GM12878 (cell line): ENCODE data around the gene PHYKPL. TPM values are rescaled to one million over a fixed set of nuclear protein-coding genes. Genes with fewer than 3 reads are reported as not detected.

Experiments
- ATAC-seq: fragments of 200-7000 bp; cut with Tn5 transposase; 3 replicates; pipeline ENCODE4 v1.9.1; 2020; ENCODE audit warnings: mild to moderate bottlenecking, moderate library complexity
- BruUV-seq: library from RNA; stranded (reverse); fragments of 400-500 nt; replicated peaks from 2 replicates; lab custom pipeline; 2021; lab: Mats Ljungman, UMichigan
- CTCF ChIA-PET: fragments of 300-600 bp; sonication (Branson Sonifier 250); formaldehyde crosslinking; extraction: SDS; loops from one replicate; lab custom pipeline; 2021; ENCODE audit warnings: inconsistent platforms; lab: Yijun Ruan, JAX
- POLR2A ChIA-PET: fragments of 350-600 bp; formaldehyde crosslinking; extraction: SDS; loops from one replicate; lab custom pipeline; 2021; ENCODE audit warnings: inconsistent platforms; lab: Charles Lee
- RAD21 ChIA-PET: fragments of 300-600 bp; sonication (Branson Sonifier 250); formaldehyde crosslinking; loops from one replicate; lab custom pipeline; 2023; ENCODE audit warnings: antibody characterized with exemption; ENCODE audit not compliant: unreplicated experiment; lab: Charles Lee
- SMC1A ChIA-PET: fragments of 300-600 bp; sonication (Branson Sonifier 250); formaldehyde crosslinking; loops from one replicate; lab custom pipeline; 2023; ENCODE audit not compliant: unreplicated experiment, uncharacterized antibody; lab: Charles Lee
- DNase-seq: peaks from one replicate; pipeline ENCODE4 v3.0.0-alpha.2; 2011; ENCODE audit warnings: low read depth, low spot score
- FAIRE-seq: peaks from 3 replicates; lab custom pipeline; 2011; peaks lifted over from hg19 to GRCh38; lab: Jason Lieb, UNC
- H2AFZ ChIP-seq: 2 replicates; pipeline ENCODE4 v1.6.0; 2011; ENCODE audit warnings: low read depth, low read length, control low read depth; ENCODE audit not compliant: control insufficient read depth
- H3K27ac ChIP-seq: 2 replicates; pipeline ENCODE4 v1.5.1; 2011; ENCODE audit warnings: control low read depth; ENCODE audit not compliant: control insufficient read depth, insufficient read depth
- H3K27me3 ChIP-seq, 2 experiments: replicated peaks in 1 of 2; 2 replicates each; pipeline versions ENCODE4 v1.6.0 to v1.6.1; 2011; ENCODE audit warnings: low read length in 1 of 2; ENCODE audit not compliant: control insufficient read depth in 2 of 2, insufficient read depth in 2 of 2
- H3K36me3 ChIP-seq, 2 experiments: 2 replicates each; pipeline ENCODE4 v1.5.1; 2011; ENCODE audit warnings: low read length in 1 of 2; ENCODE audit not compliant: control insufficient read depth in 2 of 2, insufficient read depth in 2 of 2
- H3K4me1 ChIP-seq: 2 replicates; pipeline ENCODE4 v1.6.1; 2011; ENCODE audit warnings: mild to moderate bottlenecking, low read length, moderate library complexity, mixed read lengths; ENCODE audit not compliant: control insufficient read depth, insufficient read depth
- H3K4me2 ChIP-seq: 2 replicates; pipeline ENCODE4 v1.6.0; 2011; ENCODE audit warnings: control low read depth; ENCODE audit not compliant: control insufficient read depth, insufficient read depth
- H3K4me3 ChIP-seq: fragments of 200-600 bp; sonication (generic); 2 replicates; pipeline ENCODE4 v1.5.1; 2016
- H3K79me2 ChIP-seq: 2 replicates; pipeline ENCODE4 v1.6.0; 2011; ENCODE audit warnings: low read length; ENCODE audit not compliant: control insufficient read depth, insufficient read depth
- H3K9ac ChIP-seq: 2 replicates; pipeline ENCODE4 v1.8.0; 2011; ENCODE audit warnings: low read length, control low read depth, mixed read lengths; ENCODE audit not compliant: control insufficient read depth, insufficient read depth
- H3K9me3 ChIP-seq: replicated peaks from 3 replicates; pipeline ENCODE4 v1.5.1; 2011; ENCODE audit warnings: mild to moderate bottlenecking, low read length; ENCODE audit not compliant: control insufficient read depth, insufficient read depth
- H4K20me1 ChIP-seq: 2 replicates; pipeline ENCODE4 v1.6.0; 2011; ENCODE audit not compliant: control insufficient read depth, insufficient read depth
- EZH2 ChIP-seq: IDR thresholded peaks from 2 replicates; pipeline ENCODE4 v1.6.1; 2012; ENCODE audit warnings: low read depth, mild to moderate bottlenecking, control low read depth, inconsistent platforms, low read length, borderline replicate concordance; ENCODE audit not compliant: control insufficient read depth
- IRF5 ChIP-seq: fragments of 450-650 bp; IDR thresholded peaks from 2 replicates; pipeline ENCODE4 v1.6.1; 2017; ENCODE audit warnings: borderline replicate concordance
- MTA2 ChIP-seq: fragments of 450-650 bp; IDR thresholded peaks from 2 replicates; pipeline ENCODE4 v1.6.1; 2016; ENCODE audit warnings: low read depth, mild to moderate bottlenecking, moderate library complexity
- MTA3 ChIP-seq: IDR thresholded peaks from 2 replicates; pipeline ENCODE4 v1.6.1; 2012; ENCODE audit warnings: low read length, inconsistent platforms, borderline replicate concordance
- ZBED1 ChIP-seq: IDR thresholded peaks from 2 replicates; pipeline ENCODE4 v1.6.1; 2016; ENCODE audit warnings: borderline replicate concordance
- ZNF217 ChIP-seq: fragments of 450-650 bp; IDR thresholded peaks from 2 replicates; pipeline ENCODE4 v1.6.1; 2017; ENCODE audit warnings: antibody characterized with exemption, mild to moderate bottlenecking
- WGBS: methylation state at CpG from one replicate; pipeline ENCODE4 v1.1.6; 2016; ENCODE audit warnings: low lambda C conversion rate; ENCODE audit not compliant: insufficient replicate concordance, insufficient coverage; ENCODE audit errors: missing lambda C conversion rate; 5-methylcytosine and 5-hydroxymethylcytosine counted together
- in situ Hi-C: fragments of 300-500 bp; cut with MboI; formaldehyde crosslinking; loops from 9 replicates; pipeline ENCODE4 v1.14.3; 2018; ENCODE audit warnings: mixed read lengths
- intact Hi-C: fragments of 100-400 bp; cut with micrococcal nuclease; formaldehyde crosslinking; loops from one replicate; pipeline ENCODE4 v1.14.2; 2022; ENCODE audit not compliant: unreplicated experiment
- polyA plus RNA-seq, 11 experiments: library from polyadenylated mRNA; depleted of rRNA in 4 of 11; unstranded in 6 of 11; stranded (reverse) in 5 of 11; fragments of >200 nt; fragmentation: Nextera tagmentation in 4 of 11; fragmentation: Illumina TruSeq in 1 of 11; extraction: Ambion mirVana in 4 of 11; extraction: Trizol in 1 of 11; gene quantifications; 1 replicate in 1 of 11; 2 replicates in 10 of 11; pipeline versions ENCODE4 v1.2.1 to v1.2.3, GENCODE V29; 2011 to 2016; ENCODE audit warnings: inconsistent platforms in 2 of 11, missing spikeins in 2 of 11, low read depth in 1 of 11
- total RNA-seq, 4 experiments: library from RNA; depleted of rRNA in 3 of 4; stranded (reverse); fragments of >200 nt in 3 of 4; fragmentation: Illumina TruSeq in 1 of 4; extraction: Trizol in 1 of 4; gene quantifications; 2 replicates each; pipeline versions ENCODE4 v1.2.1 to v1.2.3, GENCODE V29; 2013 to 2021
- TF ChIP-seq, protein P1 (sequence below): IDR thresholded peaks from 2 replicates; pipeline ENCODE4 v1.6.1; 2012; ENCODE audit warnings: low read depth, low read length, improper control_type of control experiment
- TF ChIP-seq, protein P2 (sequence below): IDR thresholded peaks from 2 replicates; pipeline ENCODE4 v1.6.1; 2011; ENCODE audit warnings: low read depth, low read length, improper control_type of control experiment, borderline replicate concordance

Gene PHYKPL
- total and polyA plus RNA-seq, 10 of the 15 experiments (the other 5 are each of a cell fraction or from before 2014, with no cell fraction given), result 4.5 to 53.9 (median 25.6) TPM

DNA sequence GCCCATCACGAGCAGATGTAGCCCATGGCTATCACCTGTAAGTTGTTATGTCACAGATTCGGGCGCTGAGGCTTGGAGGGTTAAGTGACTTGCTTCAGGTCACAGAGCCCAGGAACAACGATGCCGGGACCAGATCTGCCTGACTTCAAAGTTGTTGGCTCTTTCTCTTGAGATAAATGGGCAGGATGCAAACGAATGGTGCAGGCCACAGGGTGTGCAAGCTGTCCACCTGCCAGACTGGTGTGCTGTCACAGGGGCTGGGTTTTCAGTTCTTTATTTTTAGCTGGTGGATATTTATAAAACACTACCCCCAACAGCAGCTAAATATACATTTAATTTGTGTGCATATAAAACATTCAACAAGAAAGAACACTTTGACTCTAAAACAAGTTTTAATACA lies 17.7 kb upstream of the PHYKPL start:
- Histone ChIP-seq H3K4me3 (no peak overlapping the region), H3K4me2 (peak overlapping the region; percentile 13; the same call in 1 of the 2 replicates), H3K9me3 (no peaks in the 10 kb centered on the region), H3K27ac (no peak overlapping the region), H3K79me2 (no peaks in the 10 kb centered on the region), H3K27me3 (no peaks in the 10 kb centered on the region), H2AFZ (no peak overlapping the region), H4K20me1 (no peaks in the 10 kb centered on the region), H3K9ac (no peak overlapping the region), H3K36me3 (no peaks in the 10 kb centered on the region), H3K4me1 (peaks cover 13% of the 10 kb centered on the region)
- no TSS peak for BruUV-seq
- in situ Hi-C loops, result no loop called here
- POLR2A ChIA-PET, result interaction anchor here (0.7 kb wide), 1 partner anchor 876 kb away, joined by 8 read pairs; no protein-coding TSS in a partner anchor
- TF ChIP-seq EZH2 (no peak), MTA2 (no peak), IRF5 (no peak), ZBED1 (no peak), MTA3 (no peak), ZNF217 (no peak)
- TF ChIP-seq, protein P1, sequence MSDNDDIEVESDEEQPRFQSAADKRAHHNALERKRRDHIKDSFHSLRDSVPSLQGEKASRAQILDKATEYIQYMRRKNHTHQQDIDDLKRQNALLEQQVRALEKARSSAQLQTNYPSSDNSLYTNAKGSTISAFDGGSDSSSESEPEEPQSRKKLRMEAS, result no peak
- TF ChIP-seq, protein P2, sequence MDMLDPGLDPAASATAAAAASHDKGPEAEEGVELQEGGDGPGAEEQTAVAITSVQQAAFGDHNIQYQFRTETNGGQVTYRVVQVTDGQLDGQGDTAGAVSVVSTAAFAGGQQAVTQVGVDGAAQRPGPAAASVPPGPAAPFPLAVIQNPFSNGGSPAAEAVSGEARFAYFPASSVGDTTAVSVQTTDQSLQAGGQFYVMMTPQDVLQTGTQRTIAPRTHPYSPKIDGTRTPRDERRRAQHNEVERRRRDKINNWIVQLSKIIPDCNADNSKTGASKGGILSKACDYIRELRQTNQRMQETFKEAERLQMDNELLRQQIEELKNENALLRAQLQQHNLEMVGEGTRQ, result no peak
- intact Hi-C loops, result no loop called here
- FAIRE-seq (no peak), DNase-seq (no peak), ATAC-seq (peak; percentile 30; the same call in 1 of the 3 replicates)
- RAD21 ChIA-PET, result no interaction called here
- CTCF ChIA-PET, result interaction anchor here (0.8 to 1.3 kb wide), 3 partner anchors 9 to 15 kb away, joined by 3 read pairs; no protein-coding TSS in a partner anchor
- SMC1A ChIA-PET, result no interaction called here
- WGBS, result 12% methylated on average over 6 of the region's 6 CpGs
